ENCODE measurements around the gene OSBPL10. TPM values are rescaled to one million over a fixed set of nuclear protein-coding genes. Genes with fewer than 3 reads are reported as not detected.
A peak's percentile ranks its signal among the peaks of the same experiment; 100 is the strongest.

Gene OSBPL10
- total RNA-seq, 1 experiment from 2014 or later: 28.1 TPM

DNA sequence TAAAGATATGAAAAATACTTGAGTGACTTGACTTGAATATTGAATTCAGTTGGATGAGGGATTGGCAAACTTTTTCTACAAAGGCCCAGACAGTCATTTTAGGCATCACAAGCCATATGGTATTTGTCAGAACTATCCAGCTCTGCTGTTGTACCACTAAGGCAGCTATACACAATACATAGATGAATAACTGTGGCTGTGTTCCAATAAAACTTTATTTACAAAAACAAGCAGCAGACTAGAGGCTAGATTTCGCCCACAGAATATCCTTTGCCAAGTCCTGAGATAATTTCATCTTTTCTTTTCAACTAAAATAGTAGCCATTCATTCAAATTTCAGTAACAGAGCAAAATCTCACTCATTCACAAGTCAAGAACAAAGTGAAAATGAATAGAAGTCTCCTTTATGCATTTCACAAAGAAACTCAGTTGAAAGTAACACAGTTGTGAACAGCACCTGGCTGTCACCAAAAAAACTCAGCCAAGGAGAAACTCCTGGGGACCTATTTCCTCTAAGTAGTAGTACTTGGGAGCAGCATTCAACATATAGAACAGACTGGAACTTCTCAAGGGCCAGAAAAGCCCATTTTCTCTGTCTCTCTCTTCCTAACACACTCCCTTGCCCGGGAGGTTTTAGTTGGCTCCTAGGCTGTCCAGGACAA lies 56.3 kb downstream of the OSBPL10 start:
- no peak for DNase-seq (ENCODE audit: low read depth)

DNA sequence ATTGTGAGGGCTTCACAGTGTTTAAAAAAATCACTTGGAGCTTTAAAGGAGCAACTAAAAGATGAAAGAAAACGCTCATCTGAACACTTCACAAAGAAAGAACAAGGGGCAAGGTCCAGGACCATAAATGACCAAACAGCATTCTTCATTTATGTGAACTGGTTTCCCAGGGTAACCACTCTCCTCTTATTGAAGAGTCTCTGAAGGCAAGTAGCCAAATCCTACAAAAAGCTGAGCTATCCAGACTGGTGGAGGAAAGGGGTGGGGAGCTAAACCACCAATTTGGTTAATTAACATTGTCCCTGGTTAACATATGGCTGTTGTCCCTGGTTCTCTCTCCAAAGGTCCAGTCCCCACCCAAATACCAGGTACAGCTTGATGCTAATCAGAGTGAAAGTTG lies 58.1 kb downstream of the OSBPL10 start:
- DNase-seq (ENCODE audit: low read depth): no peak

- no peak for DNase-seq (ENCODE audit: low read depth)
These were observed 59.2 kb downstream of the OSBPL10 start for GRCh38 chr3:31921837-31922236.

GRCh38 chr3:31920310-31920709 lies 60.8 kb downstream of the OSBPL10 start:
- no peak for DNase-seq (ENCODE audit: low read depth)

- DNase-seq (ENCODE audit: low read depth): no peak
These were observed 61.5 kb downstream of the OSBPL10 start for GRCh38 chr3:31919528-31919927.

- peak; percentile 21 for DNase-seq (ENCODE audit: low read depth)
These were observed 62.6 kb downstream of the OSBPL10 start for GRCh38 chr3:31918179-31919150.

DNA sequence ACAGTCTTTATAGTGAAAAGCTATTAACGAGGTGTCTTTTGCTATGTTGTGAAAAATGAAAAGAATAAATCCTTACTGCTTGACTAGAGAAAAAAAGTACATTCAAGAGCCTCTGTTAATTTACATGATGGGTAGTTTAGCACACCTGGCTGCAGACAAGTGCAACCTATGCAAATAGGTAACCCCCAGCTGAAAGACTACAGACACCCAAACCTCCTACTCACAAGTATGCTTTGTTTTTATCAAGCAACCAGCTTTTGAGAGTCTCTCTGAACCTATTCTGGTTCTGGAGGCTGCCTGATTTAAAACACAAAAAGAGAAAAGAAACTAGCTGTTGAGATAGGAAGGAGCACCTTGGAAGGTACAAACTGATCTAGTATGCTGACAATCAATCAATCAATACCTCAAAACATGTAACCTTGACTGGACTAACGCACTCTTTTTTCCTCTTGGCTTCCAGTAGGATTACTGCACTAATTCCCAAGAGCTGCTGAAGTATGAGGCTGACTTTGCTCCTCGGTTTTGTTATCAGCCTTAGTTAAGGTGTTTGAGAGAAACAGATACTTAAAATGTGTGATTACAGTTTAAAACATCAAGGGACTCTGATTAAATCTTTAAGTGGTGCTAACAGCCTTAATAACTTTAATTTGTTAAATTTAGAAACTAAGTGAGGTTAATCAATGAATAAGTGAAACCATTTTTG lies 63.6 kb downstream of the OSBPL10 start:
- DNase-seq (ENCODE audit: low read depth): no peak

- DNase-seq (ENCODE audit: low read depth): no peak
These were observed 69.4 kb downstream of the OSBPL10 start for GRCh38 chr3:31911643-31912042.

- no peak for DNase-seq (ENCODE audit: low read depth)
These were observed 69.9 kb downstream of the OSBPL10 start for GRCh38 chr3:31911124-31911523.

DNA sequence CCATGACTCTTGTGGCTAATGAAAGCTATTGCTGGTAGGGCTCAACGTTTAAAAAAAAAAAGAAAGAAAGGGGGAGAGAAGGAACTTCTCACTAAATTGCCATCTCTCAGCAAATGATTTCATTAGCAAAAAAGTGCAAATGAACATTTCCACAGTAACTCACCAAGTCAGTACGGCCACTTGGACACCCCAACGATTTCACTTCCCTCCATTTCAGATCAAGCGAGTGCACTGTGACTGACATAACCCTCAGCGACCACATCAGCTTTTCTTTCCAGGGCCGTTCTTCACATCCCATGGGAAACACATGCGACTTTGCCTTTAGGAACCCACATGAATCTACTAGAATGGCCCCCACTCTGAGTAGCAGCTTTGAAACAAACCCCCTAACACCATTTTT lies 71.6 kb downstream of the OSBPL10 start:
- no peak for DNase-seq (ENCODE audit: low read depth)

- no peak for DNase-seq (ENCODE audit: low read depth)
These were observed 72.5 kb downstream of the OSBPL10 start for GRCh38 chr3:31908391-31909097.

GRCh38 chr3:31906182-31906581 lies 74.9 kb downstream of the OSBPL10 start:
- DNase-seq (ENCODE audit: low read depth): no peak

- DNase-seq (ENCODE audit: low read depth): no peak
These were observed 77.2 kb downstream of the OSBPL10 start for GRCh38 chr3:31903686-31904431.

- DNase-seq (ENCODE audit: low read depth): no peak
These were observed 80.5 kb downstream of the OSBPL10 start for GRCh38 chr3:31900583-31900982.

GRCh38 chr3:31896648-31897433 lies 84.2 kb downstream of the OSBPL10 start:
- no peak for DNase-seq (ENCODE audit: low read depth)

GRCh38 chr3:31896026-31896425 lies 85.0 kb downstream of the OSBPL10 start:
- no peak for DNase-seq (ENCODE audit: low read depth)

DNA sequence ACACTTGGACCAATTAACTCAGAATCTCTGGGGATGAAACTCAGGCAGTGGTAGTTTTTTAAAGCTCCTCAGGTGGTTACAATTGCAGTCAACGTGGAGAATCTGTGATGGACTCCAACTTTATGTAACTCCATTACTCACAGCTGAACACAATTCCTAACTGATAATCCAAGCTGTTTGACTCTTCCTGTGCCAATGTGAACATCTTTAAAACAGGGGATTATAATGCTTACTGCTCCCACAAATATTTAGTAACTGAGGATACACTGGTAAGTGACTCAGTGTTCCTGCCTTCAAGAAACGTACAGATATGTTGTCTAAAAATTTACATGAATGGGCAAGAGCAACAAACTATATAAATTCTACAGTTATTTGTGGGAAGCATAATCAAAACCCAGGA lies 85.6 kb downstream of the OSBPL10 start:
- no peak for DNase-seq (ENCODE audit: low read depth)

- DNase-seq (ENCODE audit: low read depth): no peak
These were observed 88.0 kb downstream of the OSBPL10 start for GRCh38 chr3:31892916-31893573.

DNA sequence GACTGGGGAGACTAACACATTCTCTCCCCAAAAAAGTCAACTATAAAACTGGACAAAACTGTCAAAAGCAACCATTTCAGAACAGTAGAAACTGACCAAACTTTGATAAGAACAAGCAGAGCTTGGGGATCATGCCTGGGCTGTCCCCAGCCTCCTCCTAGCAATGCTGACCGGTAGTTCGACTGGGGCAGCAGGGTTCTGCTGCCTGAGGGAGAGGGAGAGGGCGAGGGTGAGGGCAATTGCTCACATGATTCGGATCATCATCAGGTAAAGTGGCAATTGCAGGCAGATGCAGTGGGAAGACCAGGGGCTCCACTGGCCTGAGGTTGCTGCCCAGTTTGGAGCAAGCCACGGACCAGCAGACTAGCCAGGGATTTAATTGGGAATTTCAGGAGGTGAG lies 88.6 kb downstream of the OSBPL10 start:
- no peak for DNase-seq (ENCODE audit: low read depth)

All from HT1080 (cell line).